OCI-LY1 (cell line): ENCODE results near the gene HDAC11.

Source experiments
- H2AFZ ChIP-seq: fragments of 200-600 bp; sonication (generic), shearing (Covaris generic); 2 replicates; pipeline ENCODE4 v1.6.0; 2014; ENCODE audit warnings: antibody characterized with exemption, mild to moderate bottlenecking, low read length
- H3F3A ChIP-seq: fragments of 200-600 bp; sonication (generic), shearing (Covaris generic); 2 replicates; pipeline ENCODE4 v1.6.0; 2014; ENCODE audit warnings: mild to moderate bottlenecking, antibody characterized with exemption, low read length, moderate library complexity; ENCODE audit not compliant: insufficient read depth
- H3K27ac ChIP-seq: fragments of 200-600 bp; sonication (generic); 2 replicates; pipeline ENCODE4 v1.5.1; 2014; ENCODE audit warnings: low read length, mixed run types, mild to moderate bottlenecking, low read depth; ENCODE audit not compliant: poor library complexity, severe bottlenecking
- H3K27me3 ChIP-seq: fragments of 200-600 bp; sonication (generic); 2 replicates; pipeline ENCODE4 v1.6.0; 2014; ENCODE audit warnings: antibody characterized with exemption, mild to moderate bottlenecking, low read length, moderate library complexity; ENCODE audit not compliant: insufficient read depth
- H3K36me3 ChIP-seq: fragments of 200-600 bp; sonication (generic); 2 replicates; pipeline ENCODE4 v1.6.1; 2014; ENCODE audit warnings: mild to moderate bottlenecking, antibody characterized with exemption, low read length, moderate library complexity, mixed read lengths; ENCODE audit not compliant: insufficient read depth
- H3K4me1 ChIP-seq: fragments of 200-600 bp; sonication (generic); 2 replicates; pipeline ENCODE4 v1.5.1; 2014; ENCODE audit warnings: mild to moderate bottlenecking, low read length, moderate library complexity; ENCODE audit not compliant: insufficient read depth, severe bottlenecking
- H3K4me2 ChIP-seq: fragments of 200-600 bp; sonication (generic), shearing (Covaris generic); 2 replicates; pipeline ENCODE4 v1.6.1; 2014; ENCODE audit warnings: low read length
- H3K4me3 ChIP-seq: fragments of 200-600 bp; sonication (generic); 2 replicates; pipeline ENCODE4 v1.5.1; 2014; ENCODE audit warnings: low read length, low read depth, mild to moderate bottlenecking, mixed read lengths; ENCODE audit not compliant: poor library complexity, severe bottlenecking
- H3K79me2 ChIP-seq: fragments of 200-600 bp; shearing (Covaris generic); 2 replicates; pipeline ENCODE4 v1.6.1; 2016; ENCODE audit warnings: mixed run types, low read length, mixed read lengths; ENCODE audit not compliant: insufficient read depth
- H3K9ac ChIP-seq: fragments of 200-600 bp; sonication (generic), shearing (Covaris generic); 2 replicates; pipeline ENCODE4 v1.6.1; 2014; ENCODE audit warnings: mild to moderate bottlenecking, low read length, mixed read lengths
- H3K9me2 ChIP-seq: fragments of 200-600 bp; sonication (generic), shearing (Covaris generic); 2 replicates; pipeline ENCODE4 v1.6.1; 2014; ENCODE audit warnings: low read depth, mild to moderate bottlenecking, low read length, mixed read lengths
- H3K9me3 ChIP-seq: fragments of 200-600 bp; shearing (Covaris generic); 2 replicates; pipeline ENCODE4 v1.6.1; 2014; ENCODE audit warnings: low read length, mixed read lengths
- H4K20me1 ChIP-seq: fragments of 200-600 bp; sonication (generic), shearing (Covaris generic); 2 replicates; pipeline ENCODE4 v1.6.0; 2016; ENCODE audit warnings: mild to moderate bottlenecking, low read length; ENCODE audit not compliant: insufficient read depth
- EZH2 ChIP-seq: fragments of 200-600 bp; sonication (generic), shearing (Covaris generic); IDR thresholded peaks from 2 replicates; pipeline ENCODE4 v1.8.0; 2017; ENCODE audit warnings: borderline replicate concordance, mixed run types, mild to moderate bottlenecking, antibody characterized with exemption, low read length, moderate library complexity, mixed read lengths
- TF ChIP-seq, protein P1 (sequence below): fragments of 200-600 bp; sonication (generic), shearing (Covaris generic); IDR thresholded peaks from 2 replicates; pipeline ENCODE4 v1.5.1; 2017; ENCODE audit warnings: mild to moderate bottlenecking, antibody characterized with exemption, low read length, moderate library complexity, mixed read lengths

The HDAC11 gene

DNA sequence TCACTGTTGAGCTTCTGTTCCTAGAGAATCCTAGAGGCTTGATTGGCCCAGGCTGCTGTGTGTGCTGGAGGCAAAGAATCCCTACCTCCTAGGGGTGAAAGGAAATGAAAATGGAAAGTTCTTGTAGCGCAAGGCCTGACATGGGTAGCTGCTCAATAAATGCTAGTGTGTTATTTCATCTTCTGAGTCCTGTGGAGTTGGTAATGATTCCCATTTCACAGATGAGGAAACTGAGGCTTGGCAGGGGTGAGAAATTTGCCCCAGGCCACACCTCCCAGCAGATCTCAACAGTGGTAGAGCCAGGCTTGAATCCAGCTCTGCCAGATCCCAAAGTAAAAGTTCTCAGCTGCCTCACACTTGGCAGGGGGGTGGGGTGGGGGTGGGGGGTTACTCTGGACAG is 26.1 kb downstream of the HDAC11 start:
- Histone ChIP-seq H3K4me3 (no peak overlapping the region), H3K9me3 (no peaks in the 10 kb centered on the region), H3K79me2 (no peaks in the 10 kb centered on the region), H3K27ac (no peak overlapping the region), H3K36me3 (no peaks in the 10 kb centered on the region), H3K4me1 (no peaks in the 10 kb centered on the region), H2AFZ (no peak overlapping the region), H3K27me3 (no peaks in the 10 kb centered on the region), H3F3A (no peaks in the 10 kb centered on the region), H3K9ac (no peak overlapping the region), H3K9me2 (no peaks in the 10 kb centered on the region), H4K20me1 (no peaks in the 10 kb centered on the region), H3K4me2 (no peak overlapping the region)
- TF ChIP-seq, protein P1, sequence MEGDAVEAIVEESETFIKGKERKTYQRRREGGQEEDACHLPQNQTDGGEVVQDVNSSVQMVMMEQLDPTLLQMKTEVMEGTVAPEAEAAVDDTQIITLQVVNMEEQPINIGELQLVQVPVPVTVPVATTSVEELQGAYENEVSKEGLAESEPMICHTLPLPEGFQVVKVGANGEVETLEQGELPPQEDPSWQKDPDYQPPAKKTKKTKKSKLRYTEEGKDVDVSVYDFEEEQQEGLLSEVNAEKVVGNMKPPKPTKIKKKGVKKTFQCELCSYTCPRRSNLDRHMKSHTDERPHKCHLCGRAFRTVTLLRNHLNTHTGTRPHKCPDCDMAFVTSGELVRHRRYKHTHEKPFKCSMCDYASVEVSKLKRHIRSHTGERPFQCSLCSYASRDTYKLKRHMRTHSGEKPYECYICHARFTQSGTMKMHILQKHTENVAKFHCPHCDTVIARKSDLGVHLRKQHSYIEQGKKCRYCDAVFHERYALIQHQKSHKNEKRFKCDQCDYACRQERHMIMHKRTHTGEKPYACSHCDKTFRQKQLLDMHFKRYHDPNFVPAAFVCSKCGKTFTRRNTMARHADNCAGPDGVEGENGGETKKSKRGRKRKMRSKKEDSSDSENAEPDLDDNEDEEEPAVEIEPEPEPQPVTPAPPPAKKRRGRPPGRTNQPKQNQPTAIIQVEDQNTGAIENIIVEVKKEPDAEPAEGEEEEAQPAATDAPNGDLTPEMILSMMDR, result no peak
- TF ChIP-seq EZH2, result no peak

- no peaks in the 10 kb centered on the region for H3K36me3 ChIP-seq
- H3F3A ChIP-seq, result no peaks in the 10 kb centered on the region
- no peaks in the 10 kb centered on the region for H3K9me3 ChIP-seq
- H3K79me2 ChIP-seq, result no peaks in the 10 kb centered on the region
- no peak overlapping the region for H3K4me3 ChIP-seq
- no peaks in the 10 kb centered on the region for H4K20me1 ChIP-seq
- no peaks in the 10 kb centered on the region for H3K27me3 ChIP-seq
- H2AFZ ChIP-seq, result no peak overlapping the region
- TF ChIP-seq, protein P1, result no peak
- no peak for TF ChIP-seq EZH2
- no peak overlapping the region for H3K27ac ChIP-seq
- H3K9ac ChIP-seq, result no peak overlapping the region
- no peaks in the 10 kb centered on the region for H3K4me1 ChIP-seq
- no peak overlapping the region for H3K4me2 ChIP-seq
- no peaks in the 10 kb centered on the region for H3K9me2 ChIP-seq
These were observed 26.6 kb downstream of the HDAC11 start for GRCh38 chr3:13506680-13507079.

DNA sequence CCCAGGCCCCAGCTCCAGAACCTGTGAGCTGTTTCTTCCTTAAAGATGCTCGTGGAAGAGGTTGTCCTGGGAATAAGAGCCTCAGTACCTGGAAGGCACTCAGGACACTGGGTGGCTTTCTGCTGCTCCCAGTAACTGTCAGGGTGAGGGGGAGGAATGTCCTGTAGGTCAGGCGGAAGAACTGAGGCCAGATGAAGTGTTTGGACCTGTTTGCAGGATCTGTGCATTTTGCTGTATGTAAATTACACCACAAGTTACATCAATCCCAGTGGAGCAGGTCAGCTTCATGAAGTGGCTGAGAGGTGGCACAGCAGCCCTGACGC is 27.1 kb downstream of the HDAC11 start:
- H3K9me3 ChIP-seq, result no peaks in the 10 kb centered on the region
- H3K79me2 ChIP-seq, result no peaks in the 10 kb centered on the region
- no peaks in the 10 kb centered on the region for H4K20me1 ChIP-seq
- no peaks in the 10 kb centered on the region for H3K27me3 ChIP-seq
- H3K27ac ChIP-seq, result no peak overlapping the region
- no peaks in the 10 kb centered on the region for H3K9me2 ChIP-seq
- no peaks in the 10 kb centered on the region for H3K4me1 ChIP-seq
- H3F3A ChIP-seq, result no peaks in the 10 kb centered on the region
- H3K4me3 ChIP-seq, result no peak overlapping the region
- H3K9ac ChIP-seq, result no peak overlapping the region
- no peak overlapping the region for H2AFZ ChIP-seq
- TF ChIP-seq, protein P1, result no peak
- no peak for TF ChIP-seq EZH2
- H3K36me3 ChIP-seq, result no peaks in the 10 kb centered on the region
- no peak overlapping the region for H3K4me2 ChIP-seq
